IMR-90 (cell line): ENCODE data around the gene ZNF530. TPM values are rescaled to one million over a fixed set of nuclear protein-coding genes. Genes with fewer than 3 reads are reported as not detected.

ENCODE experiments used
- ATAC-seq: fragments of 200-7000 bp; cut with Tn5 transposase; 2 replicates; pipeline ENCODE4 v1.9.1; 2020; ENCODE audit warnings: low read depth, mild to moderate bottlenecking, moderate library complexity
- BruUV-seq: library from RNA; stranded (reverse); fragments of 400-500 nt; replicated peaks from 2 replicates; lab custom pipeline; 2021; lab: Mats Ljungman, UMichigan
- CTCF ChIA-PET: fragments of 300-600 bp; formaldehyde crosslinking; extraction: SDS; loops from one replicate; lab custom pipeline; 2021; ENCODE audit warnings: antibody characterized with exemption; lab: Yijun Ruan, JAX
- POLR2A ChIA-PET: fragments of 300-600 bp; sonication (Branson Sonifier 250); formaldehyde crosslinking; loops from one replicate; lab custom pipeline; 2022; ENCODE audit warnings: antibody characterized with exemption; ENCODE audit not compliant: unreplicated experiment; lab: Charles Lee
- DNase-seq: peaks from one replicate; pipeline ENCODE4 v3.0.0; 2013
- H2AFZ ChIP-seq: replicated peaks from 2 replicates; pipeline ENCODE3; 2013; ENCODE audit warnings: low read length, mild to moderate bottlenecking; ENCODE audit not compliant: poor library complexity
- H2AK5ac ChIP-seq: 2 replicates; pipeline ENCODE4 v1.6.1; 2013; ENCODE audit warnings: low read depth, low read length, inconsistent platforms
- H2AK9ac ChIP-seq: replicated peaks from 2 replicates; pipeline ENCODE3; 2013; ENCODE audit warnings: mild to moderate bottlenecking, low read depth, low read length, moderate library complexity; ENCODE audit not compliant: poor library complexity
- H2BK120ac ChIP-seq: 2 replicates; pipeline ENCODE4 v1.6.1; 2013; ENCODE audit warnings: low read depth, low read length, inconsistent platforms
- H2BK15ac ChIP-seq: 3 replicates; pipeline ENCODE4 v1.6.1; 2013; ENCODE audit warnings: low read depth, low read length, inconsistent platforms
- H2BK20ac ChIP-seq: 2 replicates; pipeline ENCODE4 v1.6.1; 2013; ENCODE audit warnings: low read depth, mild to moderate bottlenecking, inconsistent platforms, low read length, moderate library complexity
- H2BK5ac ChIP-seq: 2 replicates; pipeline ENCODE4 v1.6.1; 2013; ENCODE audit warnings: mild to moderate bottlenecking, low read depth, low read length, inconsistent platforms; ENCODE audit not compliant: poor library complexity, severe bottlenecking
- H3K14ac ChIP-seq: replicated peaks from 2 replicates; pipeline ENCODE4 v1.6.1; 2013; ENCODE audit warnings: low read depth, low read length, inconsistent platforms
- H3K18ac ChIP-seq: 2 replicates; pipeline ENCODE4 v1.6.1; 2013; ENCODE audit warnings: low read depth, low read length, control low read depth
- H3K23ac ChIP-seq: 2 replicates; pipeline ENCODE4 v1.6.1; 2013; ENCODE audit warnings: low read depth, low read length, inconsistent platforms
- H3K27ac ChIP-seq: 2 replicates; pipeline ENCODE4 v1.5.1; 2013; ENCODE audit warnings: mild to moderate bottlenecking, control low read depth, low read length; ENCODE audit not compliant: insufficient read depth
- H3K27me3 ChIP-seq: 2 replicates; pipeline ENCODE4 v1.6.1; 2013; ENCODE audit warnings: low read length; ENCODE audit not compliant: control insufficient read depth, insufficient read depth
- H3K36me3 ChIP-seq: 2 replicates; pipeline ENCODE4 v1.6.1; 2013; ENCODE audit warnings: low read length, mixed read lengths; ENCODE audit not compliant: control insufficient read depth, insufficient read depth
- H3K4ac ChIP-seq: 2 replicates; pipeline ENCODE4 v1.6.1; 2013; ENCODE audit warnings: low read depth, low read length, inconsistent platforms
- H3K4me1 ChIP-seq: 2 replicates; pipeline ENCODE4 v1.6.1; 2013; ENCODE audit warnings: low read length, mixed read lengths; ENCODE audit not compliant: control insufficient read depth, insufficient read depth
- H3K4me2 ChIP-seq: 2 replicates; pipeline ENCODE4 v1.6.1; 2013; ENCODE audit warnings: low read depth, mild to moderate bottlenecking, control low read depth, low read length, moderate library complexity
- H3K4me3 ChIP-seq: 2 replicates; pipeline ENCODE4 v1.5.1; 2013; ENCODE audit warnings: low read depth, mild to moderate bottlenecking, control low read depth, low read length, moderate library complexity; ENCODE audit not compliant: insufficient read depth
- H3K56ac ChIP-seq: 2 replicates; pipeline ENCODE4 v1.6.1; 2013; ENCODE audit warnings: low read length, inconsistent platforms; ENCODE audit not compliant: insufficient read depth; ENCODE audit errors: extremely low read depth
- H3K79me1 ChIP-seq, 2 experiments: 2 replicates each; pipeline ENCODE4 v1.6.1; 2013; ENCODE audit warnings: low read length in 2 of 2, inconsistent platforms in 1 of 2, low read depth in 1 of 2
- H3K9ac ChIP-seq: 2 replicates; pipeline ENCODE4 v1.6.1; 2013; ENCODE audit warnings: low read depth, low read length, control low read depth
- H3K9me1 ChIP-seq: 2 replicates; pipeline ENCODE4 v1.6.1; 2013; ENCODE audit warnings: low read length, inconsistent platforms; ENCODE audit not compliant: insufficient read depth
- H3K9me3 ChIP-seq: 2 replicates; pipeline ENCODE4 v1.6.1; 2013; ENCODE audit warnings: low read length; ENCODE audit not compliant: control insufficient read depth, insufficient read depth
- H4K20me1 ChIP-seq: 2 replicates; pipeline ENCODE4 v1.6.1; 2013; ENCODE audit warnings: low read length, inconsistent platforms; ENCODE audit not compliant: insufficient read depth
- H4K5ac ChIP-seq: 2 replicates; pipeline ENCODE4 v1.6.1; 2013; ENCODE audit warnings: mild to moderate bottlenecking, low read depth, low read length, control low read depth
- H4K8ac ChIP-seq, 2 experiments: 2 replicates each; pipeline ENCODE4 v1.6.1; 2013; ENCODE audit warnings: low read depth in 2 of 2, low read length in 2 of 2, control low read depth in 1 of 2, inconsistent platforms in 1 of 2
- H4K91ac ChIP-seq: 2 replicates; pipeline ENCODE4 v1.6.1; 2013; ENCODE audit warnings: low read depth, low read length, inconsistent platforms; ENCODE audit not compliant: insufficient read depth
- BHLHE40 ChIP-seq: fragments of 150-350 bp; IDR thresholded peaks from 2 replicates; pipeline ENCODE4 v1.6.1; 2016; ENCODE audit warnings: mild to moderate bottlenecking, low read depth, low read length
- CEBPB ChIP-seq: IDR thresholded peaks from 2 replicates; pipeline ENCODE4 v1.6.1; 2012; ENCODE audit warnings: low read depth, low read length, improper control_type of control experiment
- CHD1 ChIP-seq: IDR thresholded peaks from 2 replicates; pipeline ENCODE4 v1.6.1; 2012; ENCODE audit warnings: low read depth, low read length, improper control_type of control experiment
- CTCF ChIP-seq: conservative IDR thresholded peaks from 2 replicates; pipeline ENCODE4 v1.5.1; 2012; ENCODE audit warnings: mild to moderate bottlenecking, low read depth, low read length, improper control_type of control experiment
- ELK1 ChIP-seq: fragments of 150-350 bp; IDR thresholded peaks from 2 replicates; pipeline ENCODE4 v1.6.1; 2016; ENCODE audit warnings: low read depth, mild to moderate bottlenecking, low read length, moderate library complexity, borderline replicate concordance
- FOS ChIP-seq: fragments of 150-350 bp; IDR thresholded peaks from 2 replicates; pipeline ENCODE4 v1.6.1; 2016; ENCODE audit warnings: low read depth, low read length
- MAZ ChIP-seq: IDR thresholded peaks from 2 replicates; pipeline ENCODE4 v1.6.1; 2012; ENCODE audit warnings: low read depth, mild to moderate bottlenecking, low read length, improper control_type of control experiment, moderate library complexity, borderline replicate concordance
- MXI1 ChIP-seq: IDR thresholded peaks from 2 replicates; pipeline ENCODE4 v1.6.1; 2012; ENCODE audit warnings: low read depth, mild to moderate bottlenecking, low read length, moderate library complexity, borderline replicate concordance
- NFE2L2 ChIP-seq: fragments of 150-350 bp; IDR thresholded peaks from 2 replicates; pipeline ENCODE4 v1.6.1; 2016; ENCODE audit warnings: low read depth, mild to moderate bottlenecking, low read length
- POLR2A ChIP-seq: IDR thresholded peaks from 2 replicates; pipeline ENCODE4 v1.6.1; 2012; ENCODE audit warnings: mild to moderate bottlenecking, low read depth, low read length
- RAD21 ChIP-seq: IDR thresholded peaks from 2 replicates; pipeline ENCODE4 v1.6.1; 2012; ENCODE audit warnings: low read length, improper control_type of control experiment
- RCOR1 ChIP-seq: IDR thresholded peaks from 2 replicates; pipeline ENCODE4 v1.6.1; 2012; ENCODE audit warnings: mild to moderate bottlenecking, low read length, improper control_type of control experiment; ENCODE audit not compliant: insufficient replicate concordance
- RFX5 ChIP-seq: IDR thresholded peaks from 2 replicates; pipeline ENCODE4 v1.8.0; 2012; ENCODE audit warnings: low read depth, mild to moderate bottlenecking, low read length, moderate library complexity
- SMC3 ChIP-seq: fragments of 150-350 bp; IDR thresholded peaks from 2 replicates; pipeline ENCODE4 v1.6.1; 2016; ENCODE audit warnings: low read depth, mild to moderate bottlenecking, antibody characterized with exemption, low read length, moderate library complexity
- USF2 ChIP-seq: fragments of 150-350 bp; IDR thresholded peaks from 2 replicates; pipeline ENCODE4 v1.6.1; 2017; ENCODE audit warnings: mild to moderate bottlenecking, antibody characterized with exemption, low read length, low read depth
- WGBS, 2 experiments: methylation state at CpG; one replicate each; pipeline versions ENCODE4 v1.1.5 to v1.1.7; 2013; ENCODE audit warnings: missing lambda C conversion rate in 2 of 2; ENCODE audit not compliant: insufficient read length in 1 of 2; ENCODE audit errors: extremely low coverage in 2 of 2; 5-methylcytosine and 5-hydroxymethylcytosine counted together
- dilution Hi-C: fragments of 300-500 bp; cut with HindIII; formaldehyde crosslinking; loops from one replicate; pipeline ENCODE4 v1.14.3; 2018; ENCODE audit warnings: low sequenced_read_pairs; ENCODE audit not compliant: unreplicated experiment
- in situ Hi-C: fragments of 300-500 bp; cut with MboI; formaldehyde crosslinking; loops from 3 replicates; pipeline ENCODE4 v1.14.3; 2019; ENCODE audit warnings: low sequenced_read_pairs, inconsistent platforms, mixed read lengths
- intact Hi-C: fragments of 100-400 bp; cut with micrococcal nuclease; formaldehyde crosslinking; loops from 2 replicates; pipeline ENCODE4 v1.10.0; 2022
- polyA plus RNA-seq, 3 experiments: library from polyadenylated mRNA; depleted of rRNA; stranded (reverse); fragments of >200 nt; gene quantifications; 2 replicates each; pipeline ENCODE4 v1.2.3, GENCODE V29; 2012; ENCODE audit warnings: low replicate concordance in 1 of 3
- total RNA-seq: library from RNA; depleted of rRNA; stranded (reverse); fragments of >200 nt; gene quantifications from 2 replicates; pipeline ENCODE4 v1.2.3, GENCODE V29; 2012

ZNF530 gene
- total and polyA plus RNA-seq, 2 of the 4 experiments (the other 2 are of a cell fraction), result 2.9 to 6.6 TPM

GRCh38 chr19:57557659-57558058 is 42.0 kb upstream of the ZNF530 start:
- H3K18ac ChIP-seq, result no peak overlapping the region
- H3K9ac ChIP-seq, result no peak overlapping the region
- no peak overlapping the region for H3K27ac ChIP-seq
- in situ Hi-C loops, result no loop called here
- peaks cover 19% of the 10 kb centered on the region for H3K9me3 ChIP-seq
- POLR2A ChIA-PET, result no interaction called here
- H2AK5ac ChIP-seq, result no peak overlapping the region
- peaks cover 2% of the 10 kb centered on the region for H3K4me1 ChIP-seq
- H3K56ac ChIP-seq, result no peak overlapping the region
- no peak overlapping the region for H2BK20ac ChIP-seq
- H3K4me3 ChIP-seq, result no peak overlapping the region
- H2AK9ac ChIP-seq, result no peak overlapping the region
- no peak overlapping the region for H2BK5ac ChIP-seq
- intact Hi-C loops, result no loop called here
- no peak overlapping the region for H3K14ac ChIP-seq
- H4K5ac ChIP-seq, result no peak overlapping the region
- CTCF ChIA-PET, result no interaction called here
- peaks cover 31% of the 10 kb centered on the region for H3K36me3 ChIP-seq
- H3K4me2 ChIP-seq, result no peak overlapping the region
- WGBS, 2 experiments, result 88% methylated on average over 1 of the region's 5 CpGs; no CpG with 5 or more reads in 1 of the 2 experiments
- H3K79me1 ChIP-seq, result peaks cover 9 to 39% of the 10 kb centered on the region in 2 experiments; a peak in 3 of 4 replicates
- no peak for DNase-seq
- no peak overlapping the region for H4K91ac ChIP-seq
- H3K23ac ChIP-seq, result no peak overlapping the region
- no TSS peak for BruUV-seq
- H3K9me1 ChIP-seq, result no peaks in the 10 kb centered on the region
- dilution Hi-C loops, result no loop called here
- H2BK120ac ChIP-seq, result no peak overlapping the region
- H4K8ac ChIP-seq, result no peak overlapping the region
- no peak for ATAC-seq
- no peaks in the 10 kb centered on the region for H4K20me1 ChIP-seq
- H2AFZ ChIP-seq, result no peak overlapping the region
- H2BK15ac ChIP-seq, result no peak overlapping the region
- TF ChIP-seq POLR2A (no peak), ELK1 (no peak), RCOR1 (no peak), RAD21 (no peak), RFX5 (no peak), MXI1 (no peak), MAZ (no peak), NFE2L2 (no peak), CEBPB (no peak), SMC3 (no peak), USF2 (no peak), FOS (no peak), BHLHE40 (no peak), CHD1 (no peak), CTCF (no peak)
- no peak overlapping the region for H3K4ac ChIP-seq
- H3K27me3 ChIP-seq, result no peaks in the 10 kb centered on the region
